Measurements from ENCODE around the gene RNPC3. TPM values are rescaled to one million over a fixed set of nuclear protein-coding genes. Genes with fewer than 3 reads are reported as not detected.

RNPC3 gene, protein sequence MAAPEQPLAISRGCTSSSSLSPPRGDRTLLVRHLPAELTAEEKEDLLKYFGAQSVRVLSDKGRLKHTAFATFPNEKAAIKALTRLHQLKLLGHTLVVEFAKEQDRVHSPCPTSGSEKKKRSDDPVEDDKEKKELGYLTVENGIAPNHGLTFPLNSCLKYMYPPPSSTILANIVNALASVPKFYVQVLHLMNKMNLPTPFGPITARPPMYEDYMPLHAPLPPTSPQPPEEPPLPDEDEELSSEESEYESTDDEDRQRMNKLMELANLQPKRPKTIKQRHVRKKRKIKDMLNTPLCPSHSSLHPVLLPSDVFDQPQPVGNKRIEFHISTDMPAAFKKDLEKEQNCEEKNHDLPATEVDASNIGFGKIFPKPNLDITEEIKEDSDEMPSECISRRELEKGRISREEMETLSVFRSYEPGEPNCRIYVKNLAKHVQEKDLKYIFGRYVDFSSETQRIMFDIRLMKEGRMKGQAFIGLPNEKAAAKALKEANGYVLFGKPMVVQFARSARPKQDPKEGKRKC
- total RNA-seq (2022; extraction: Qiagen RNA extraction), result 5.3 to 6.1 TPM (median 6.1 TPM) in 5 replicates

GRCh38 chr1:103525607-103526507 lies at the start of gene RNPC3:
Gene RNPC3 (plus strand): TSS chr1:103525699. CDS start chr1:103526071, 372 bp downstream.

DNA sequence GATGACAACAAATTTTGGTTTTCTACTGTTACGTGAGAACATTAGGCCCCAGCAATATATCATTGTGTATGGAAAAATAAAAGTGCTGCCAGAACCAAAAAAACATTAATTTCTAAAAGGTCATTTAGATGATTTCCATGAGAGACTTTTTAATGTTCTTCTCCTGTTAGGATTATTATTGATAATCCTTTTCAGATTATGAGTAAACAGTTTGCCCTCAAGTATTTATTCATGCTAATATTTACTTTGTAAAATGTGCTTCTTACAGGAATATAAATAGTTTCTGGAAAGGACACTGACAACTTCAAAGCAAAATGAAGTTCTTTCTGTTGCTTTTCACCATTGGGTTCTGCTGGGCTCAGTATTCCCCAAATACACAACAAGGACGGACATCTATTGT lies 45.8 kb downstream of the RNPC3 start, which contains the start of gene AMY2B:
Gene AMY2B (plus strand): TSS at position 301 of the 400 bp plus-strand sequence. CDS start 14 bp downstream, at position 315.

Other genes with a start within 250 kb of the RNPC3 start
- 0.45 to 0.68 TPM (median 0.49 TPM) in 5 replicates for gene AMY2B, start 45.9 kb downstream of the RNPC3 start, total RNA-seq (2022; extraction: Qiagen RNA extraction)
- gene AMY2A, start 91.7 kb downstream of the RNPC3 start, total RNA-seq (2022; extraction: Qiagen RNA extraction), result not detected in 5 replicates
- not detected in 5 replicates for gene AMY1A, start 130.1 kb downstream of the RNPC3 start, total RNA-seq (2022; extraction: Qiagen RNA extraction)
- not detected in 5 replicates for gene AMY1B, start 170.5 kb downstream of the RNPC3 start, total RNA-seq (2022; extraction: Qiagen RNA extraction)
- gene AMY1C, start 224.2 kb downstream of the RNPC3 start, total RNA-seq (2022; extraction: Qiagen RNA extraction), result not detected in 5 replicates

Measured in A549 treated with Hydrocortisone at 1 μM for 4 hours (cell line).